H9 (cell line): ENCODE data around the gene NMT1. TPM values are rescaled to one million over a fixed set of nuclear protein-coding genes. Genes with fewer than 3 reads are reported as not detected.

ENCODE experiments used
- DNase-seq: peaks from one replicate; pipeline ENCODE4 v3.0.0-alpha.2; 2017
- H2AFZ ChIP-seq: one replicate; pipeline ENCODE4 v1.6.1; 2013; ENCODE audit warnings: mild to moderate bottlenecking, low read length, control low read depth, moderate library complexity
- H2AK5ac ChIP-seq: 2 replicates; pipeline ENCODE4 v1.6.1; 2013; ENCODE audit warnings: low read length, control low read depth, mixed read lengths; ENCODE audit not compliant: insufficient read length
- H2BK120ac ChIP-seq: one replicate; pipeline ENCODE4 v1.6.1; 2013; ENCODE audit warnings: low read depth, mild to moderate bottlenecking, low read length, control low read depth, inconsistent platforms; ENCODE audit not compliant: poor library complexity, severe bottlenecking
- H2BK12ac ChIP-seq: 2 replicates; pipeline ENCODE4 v1.6.1; 2013; ENCODE audit warnings: low read length, control low read depth, mixed read lengths, low read depth; ENCODE audit not compliant: insufficient read length
- H2BK15ac ChIP-seq: 2 replicates; pipeline ENCODE4 v1.6.1; 2013; ENCODE audit warnings: low read depth, low read length, control low read depth
- H2BK20ac ChIP-seq: one replicate; pipeline ENCODE4 v1.6.1; 2013; ENCODE audit warnings: low read depth, mild to moderate bottlenecking, low read length, control low read depth, inconsistent platforms; ENCODE audit not compliant: poor library complexity, severe bottlenecking
- H2BK5ac ChIP-seq: 2 replicates; pipeline ENCODE4 v1.6.1; 2013; ENCODE audit warnings: low read length, control low read depth, mixed read lengths; ENCODE audit not compliant: insufficient read length
- H3K14ac ChIP-seq: 2 replicates; pipeline ENCODE4 v1.6.1; 2013; ENCODE audit warnings: low read length, control low read depth; ENCODE audit not compliant: insufficient read depth
- H3K18ac ChIP-seq: 2 replicates; pipeline ENCODE4 v1.6.1; 2013; ENCODE audit warnings: low read depth, mild to moderate bottlenecking, mixed read lengths, low read length, control low read depth; ENCODE audit not compliant: insufficient read length
- H3K23ac ChIP-seq: 2 replicates; pipeline ENCODE4 v1.6.1; 2013; ENCODE audit warnings: low read length, control low read depth, mixed read lengths, low read depth; ENCODE audit not compliant: insufficient read length
- H3K23me2 ChIP-seq: 2 replicates; pipeline ENCODE4 v1.6.1; 2013; ENCODE audit warnings: low read depth, mild to moderate bottlenecking, mixed read lengths, low read length, control low read depth; ENCODE audit not compliant: insufficient read length, poor library complexity, severe bottlenecking
- H3K27ac ChIP-seq: 2 replicates; pipeline ENCODE4 v1.5.1; 2013; ENCODE audit warnings: low read length, control low read depth, mixed read lengths, low read depth; ENCODE audit not compliant: insufficient read length
- H3K27me3 ChIP-seq: 2 replicates; pipeline ENCODE4 v1.6.1; 2013; ENCODE audit warnings: low read length, control low read depth, inconsistent platforms; ENCODE audit not compliant: insufficient read depth
- H3K4ac ChIP-seq: 2 replicates; pipeline ENCODE4 v1.6.1; 2013; ENCODE audit warnings: low read depth, mild to moderate bottlenecking, control low read depth, inconsistent platforms, low read length, moderate library complexity
- H3K4me1 ChIP-seq: 2 replicates; pipeline ENCODE4 v1.6.1; 2013; ENCODE audit warnings: low read length, control low read depth, inconsistent platforms; ENCODE audit not compliant: insufficient read depth
- H3K4me2 ChIP-seq: 2 replicates; pipeline ENCODE4 v1.6.1; 2013; ENCODE audit warnings: low read length, control low read depth, mixed read lengths; ENCODE audit not compliant: insufficient read length, insufficient read depth
- H3K56ac ChIP-seq: 2 replicates; pipeline ENCODE4 v1.6.1; 2013; ENCODE audit warnings: low read depth, mild to moderate bottlenecking, mixed read lengths, low read length, control low read depth; ENCODE audit not compliant: insufficient read length
- H3K79me1 ChIP-seq: 2 replicates; pipeline ENCODE4 v1.6.1; 2013; ENCODE audit warnings: low read depth, mild to moderate bottlenecking, moderate library complexity, low read length, control low read depth, inconsistent platforms; ENCODE audit not compliant: insufficient read depth, poor library complexity, severe bottlenecking
- H3K79me2 ChIP-seq: 2 replicates; pipeline ENCODE4 v1.6.1; 2013; ENCODE audit warnings: low read length, control low read depth, inconsistent platforms; ENCODE audit not compliant: insufficient read depth
- H3K9ac ChIP-seq: 2 replicates; pipeline ENCODE4 v1.6.1; 2013; ENCODE audit warnings: low read length, control low read depth, mixed read lengths; ENCODE audit not compliant: insufficient read length; ENCODE audit errors: extremely low read depth
- H3K9me3 ChIP-seq: one replicate; pipeline ENCODE4 v1.6.1; 2013; ENCODE audit warnings: low read depth, low read length, inconsistent platforms; ENCODE audit not compliant: control insufficient read depth
- H3T11ph ChIP-seq: one replicate; pipeline ENCODE4 v1.6.1; 2013; ENCODE audit warnings: mild to moderate bottlenecking, low read length, control low read depth, inconsistent platforms
- H4K20me1 ChIP-seq: one replicate; pipeline ENCODE4 v1.6.1; 2013; ENCODE audit not compliant: control insufficient read depth, insufficient read length, insufficient read depth
- H4K5ac ChIP-seq: 2 replicates; pipeline ENCODE4 v1.6.1; 2013; ENCODE audit warnings: low read depth, mild to moderate bottlenecking, mixed read lengths, low read length, control low read depth; ENCODE audit not compliant: insufficient read length
- H4K8ac ChIP-seq: replicated peaks from 2 replicates; pipeline ENCODE4 v1.6.1; 2013; ENCODE audit warnings: low read length, control low read depth, mixed read lengths, low read depth; ENCODE audit not compliant: insufficient read length
- H4K91ac ChIP-seq: 2 replicates; pipeline ENCODE4 v1.6.1; 2013; ENCODE audit warnings: low read depth, mild to moderate bottlenecking, moderate library complexity, mixed read lengths, low read length, control low read depth; ENCODE audit not compliant: insufficient read length
- H3K27ac Mint-ChIP-seq, 3 experiments: 2 replicates in 2 of 3; 3 replicates in 1 of 3; pipeline ENCODE4 v1.8.0; 2020 to 2021; ENCODE audit warnings: mixed read lengths in 3 of 3, mild to moderate bottlenecking in 1 of 3, moderate library complexity in 1 of 3
- H3K27me3 Mint-ChIP-seq: 2 replicates; pipeline ENCODE4 v1.8.0; 2021; ENCODE audit warnings: low read depth, mild to moderate bottlenecking, moderate library complexity, mixed read lengths
- H3K36me3 Mint-ChIP-seq, 3 experiments: 2 replicates in 2 of 3; 3 replicates in 1 of 3; pipeline ENCODE4 v1.8.0; 2020 to 2021; ENCODE audit warnings: low read depth in 3 of 3, mixed read lengths in 3 of 3; ENCODE audit not compliant: insufficient read depth in 1 of 3
- H3K4me1 Mint-ChIP-seq, 2 experiments: 2 replicates each; pipeline ENCODE4 v1.8.0; 2020; ENCODE audit warnings: mixed read lengths in 2 of 2
- H3K4me3 Mint-ChIP-seq, 2 experiments: 2 replicates in 1 of 2; 3 replicates in 1 of 2; pipeline ENCODE4 v1.8.0; 2020 to 2021; ENCODE audit warnings: mild to moderate bottlenecking in 2 of 2, mixed read lengths in 2 of 2, moderate library complexity in 1 of 2
- H3K9me3 Mint-ChIP-seq, 2 experiments: 2 replicates in 1 of 2; 3 replicates in 1 of 2; pipeline ENCODE4 v1.8.0; 2020; ENCODE audit warnings: mild to moderate bottlenecking in 2 of 2, mixed read lengths in 2 of 2, moderate library complexity in 1 of 2
- WGBS: extraction: QIAGEN DNeasy Blood & Tissue Kit; methylation state at CpG from one replicate; pipeline ENCODE4 v1.1.7; 2013; ENCODE audit warnings: missing lambda C conversion rate, low lambda C conversion rate, mixed read lengths; ENCODE audit not compliant: insufficient read length; ENCODE audit errors: extremely low coverage; 5-methylcytosine and 5-hydroxymethylcytosine counted together
- total RNA-seq: library from RNA; stranded (reverse); gene quantifications from 2 replicates; pipeline ENCODE4 v1.2.1, GENCODE V29; 2021
- TF ChIP-seq, protein P1 (sequence below): fragments of 200-600 bp; sonication (generic); conservative IDR thresholded peaks from 3 replicates; pipeline ENCODE4 v1.8.0; 2021; ENCODE audit warnings: antibody characterized with exemption, mild to moderate bottlenecking

NMT1 gene
- total RNA-seq, 1 experiment from 2014 or later = 150 TPM

DNA sequence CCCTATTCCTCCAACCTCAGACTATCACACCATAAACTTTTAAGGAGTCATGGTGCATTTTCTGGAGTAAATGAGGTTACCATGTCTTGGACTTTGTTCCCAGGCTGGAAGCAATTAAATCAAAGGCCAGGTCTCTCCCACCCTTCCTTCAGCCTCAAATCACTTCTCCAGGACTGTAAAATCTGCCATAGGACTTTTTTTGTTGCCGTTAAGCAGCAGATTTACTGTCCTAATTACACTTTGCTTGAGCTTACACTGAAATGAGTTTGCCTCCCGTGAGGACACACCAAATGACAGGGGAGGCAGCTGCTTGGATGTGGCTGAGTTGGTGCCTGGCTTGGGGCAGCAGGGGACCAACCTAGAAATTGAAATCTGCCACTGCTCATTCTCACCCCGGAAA lies 24.4 kb upstream of the NMT1 start:
- Histone ChIP-seq H3K4me2 (no peak overlapping the region), H2BK20ac (no peak overlapping the region), H2BK5ac (no peak overlapping the region), H4K8ac (no peak overlapping the region), H4K5ac (no peak overlapping the region), H3K27ac (no peak overlapping the region), H4K20me1 (no peaks in the 10 kb centered on the region), H3K18ac (no peak overlapping the region), H2BK120ac (no peak overlapping the region), H3K23ac (no peak overlapping the region), H2BK12ac (no peak overlapping the region), H3T11ph (no peak overlapping the region), H2BK15ac (no peak overlapping the region), H3K4me1 (peaks cover 5% of the 10 kb centered on the region; the same call in 1 of the 2 replicates), H3K14ac (no peak overlapping the region), H3K4ac (no peak overlapping the region), H3K79me2 (no peaks in the 10 kb centered on the region; the same call in 1 of the 2 replicates), H3K9ac (no peak overlapping the region), H3K56ac (no peak overlapping the region), H2AFZ (no peak overlapping the region), H3K9me3 (no peaks in the 10 kb centered on the region), H4K91ac (no peak overlapping the region), H3K23me2 (peaks cover 2% of the 10 kb centered on the region), H3K79me1 (peaks cover 5% of the 10 kb centered on the region), H3K27me3 (no peaks in the 10 kb centered on the region), H2AK5ac (no peak overlapping the region)
- H3K27ac Mint-ChIP-seq = no peak overlapping the region; a peak in 1 of 7 replicates
- H3K4me3 Mint-ChIP-seq = no peak overlapping the region
- peaks cover 13 to 22% of the 10 kb centered on the region in 2 experiments for H3K4me1 Mint-ChIP-seq
- H3K36me3 Mint-ChIP-seq = peaks cover 15 to 32% (median 29%) of the 10 kb centered on the region in 3 experiments
- no CpG with 5 or more reads among the region's 3 CpGs for WGBS
- no peak for DNase-seq
- TF ChIP-seq, protein P1, sequence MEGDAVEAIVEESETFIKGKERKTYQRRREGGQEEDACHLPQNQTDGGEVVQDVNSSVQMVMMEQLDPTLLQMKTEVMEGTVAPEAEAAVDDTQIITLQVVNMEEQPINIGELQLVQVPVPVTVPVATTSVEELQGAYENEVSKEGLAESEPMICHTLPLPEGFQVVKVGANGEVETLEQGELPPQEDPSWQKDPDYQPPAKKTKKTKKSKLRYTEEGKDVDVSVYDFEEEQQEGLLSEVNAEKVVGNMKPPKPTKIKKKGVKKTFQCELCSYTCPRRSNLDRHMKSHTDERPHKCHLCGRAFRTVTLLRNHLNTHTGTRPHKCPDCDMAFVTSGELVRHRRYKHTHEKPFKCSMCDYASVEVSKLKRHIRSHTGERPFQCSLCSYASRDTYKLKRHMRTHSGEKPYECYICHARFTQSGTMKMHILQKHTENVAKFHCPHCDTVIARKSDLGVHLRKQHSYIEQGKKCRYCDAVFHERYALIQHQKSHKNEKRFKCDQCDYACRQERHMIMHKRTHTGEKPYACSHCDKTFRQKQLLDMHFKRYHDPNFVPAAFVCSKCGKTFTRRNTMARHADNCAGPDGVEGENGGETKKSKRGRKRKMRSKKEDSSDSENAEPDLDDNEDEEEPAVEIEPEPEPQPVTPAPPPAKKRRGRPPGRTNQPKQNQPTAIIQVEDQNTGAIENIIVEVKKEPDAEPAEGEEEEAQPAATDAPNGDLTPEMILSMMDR = no peak
- no peaks in the 10 kb centered on the region for H3K27me3 Mint-ChIP-seq
- H3K9me3 Mint-ChIP-seq = no peaks in the 10 kb centered on the region
